Measurements from ENCODE around the gene IMMP2L.

DNA sequence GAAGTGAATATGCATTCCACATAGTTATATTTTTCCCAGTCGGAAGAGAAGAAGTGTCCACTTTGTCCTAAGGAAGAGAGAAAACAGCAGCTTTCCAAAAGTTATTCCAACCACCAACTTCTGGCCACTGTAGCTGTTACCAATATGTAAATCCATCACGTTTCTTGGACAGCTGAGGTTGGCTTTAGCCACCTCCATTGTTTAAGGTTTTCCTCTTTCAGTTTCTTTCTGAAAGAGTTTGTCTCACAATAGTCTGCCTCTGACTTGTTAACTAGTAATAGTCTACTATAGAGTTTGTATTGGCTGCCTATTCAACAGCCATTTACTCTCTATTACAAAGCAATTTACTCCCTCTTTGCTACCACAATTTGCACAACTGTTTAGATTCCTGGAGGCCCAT lies 929.0 kb downstream of the IMMP2L start:
- no peak for TF ChIP-seq JUN (IDR thresholded peaks at IDR 0.05)
- TF ChIP-seq EHF (CRISPR knock-in tag; IDR thresholded peaks at IDR 0.05) = no peak
- no peak for TF ChIP-seq EHMT2 (IDR thresholded peaks at IDR 0.05; ENCODE audit: low read depth)
- no peak for TF ChIP-seq EP300 (IDR thresholded peaks at IDR 0.05)

Data from A549 (cell line).